H9 (cell line): ENCODE results near the gene TAS2R3. TPM values are rescaled to one million over a fixed set of nuclear protein-coding genes. Genes with fewer than 3 reads are reported as not detected.

Experiments used
- DNase-seq: peaks from one replicate; pipeline ENCODE4 v3.0.0-alpha.2; 2017
- H2AFZ ChIP-seq: one replicate; pipeline ENCODE4 v1.6.1; 2013; ENCODE audit warnings: mild to moderate bottlenecking, low read length, control low read depth, moderate library complexity
- H2AK5ac ChIP-seq: 2 replicates; pipeline ENCODE4 v1.6.1; 2013; ENCODE audit warnings: low read length, control low read depth, mixed read lengths; ENCODE audit not compliant: insufficient read length
- H2BK120ac ChIP-seq: one replicate; pipeline ENCODE4 v1.6.1; 2013; ENCODE audit warnings: low read depth, mild to moderate bottlenecking, low read length, control low read depth, inconsistent platforms; ENCODE audit not compliant: poor library complexity, severe bottlenecking
- H2BK12ac ChIP-seq: 2 replicates; pipeline ENCODE4 v1.6.1; 2013; ENCODE audit warnings: low read length, control low read depth, mixed read lengths, low read depth; ENCODE audit not compliant: insufficient read length
- H2BK15ac ChIP-seq: 2 replicates; pipeline ENCODE4 v1.6.1; 2013; ENCODE audit warnings: low read depth, low read length, control low read depth
- H2BK20ac ChIP-seq: one replicate; pipeline ENCODE4 v1.6.1; 2013; ENCODE audit warnings: low read depth, mild to moderate bottlenecking, low read length, control low read depth, inconsistent platforms; ENCODE audit not compliant: poor library complexity, severe bottlenecking
- H2BK5ac ChIP-seq: 2 replicates; pipeline ENCODE4 v1.6.1; 2013; ENCODE audit warnings: low read length, control low read depth, mixed read lengths; ENCODE audit not compliant: insufficient read length
- H3K14ac ChIP-seq: 2 replicates; pipeline ENCODE4 v1.6.1; 2013; ENCODE audit warnings: low read length, control low read depth; ENCODE audit not compliant: insufficient read depth
- H3K18ac ChIP-seq: 2 replicates; pipeline ENCODE4 v1.6.1; 2013; ENCODE audit warnings: low read depth, mild to moderate bottlenecking, mixed read lengths, low read length, control low read depth; ENCODE audit not compliant: insufficient read length
- H3K23ac ChIP-seq: 2 replicates; pipeline ENCODE4 v1.6.1; 2013; ENCODE audit warnings: low read length, control low read depth, mixed read lengths, low read depth; ENCODE audit not compliant: insufficient read length
- H3K23me2 ChIP-seq: 2 replicates; pipeline ENCODE4 v1.6.1; 2013; ENCODE audit warnings: low read depth, mild to moderate bottlenecking, mixed read lengths, low read length, control low read depth; ENCODE audit not compliant: insufficient read length, poor library complexity, severe bottlenecking
- H3K27ac ChIP-seq: 2 replicates; pipeline ENCODE4 v1.5.1; 2013; ENCODE audit warnings: low read length, control low read depth, mixed read lengths, low read depth; ENCODE audit not compliant: insufficient read length
- H3K27me3 ChIP-seq: 2 replicates; pipeline ENCODE4 v1.6.1; 2013; ENCODE audit warnings: low read length, control low read depth, inconsistent platforms; ENCODE audit not compliant: insufficient read depth
- H3K4ac ChIP-seq: 2 replicates; pipeline ENCODE4 v1.6.1; 2013; ENCODE audit warnings: low read depth, mild to moderate bottlenecking, control low read depth, inconsistent platforms, low read length, moderate library complexity
- H3K4me1 ChIP-seq: 2 replicates; pipeline ENCODE4 v1.6.1; 2013; ENCODE audit warnings: low read length, control low read depth, inconsistent platforms; ENCODE audit not compliant: insufficient read depth
- H3K4me2 ChIP-seq: 2 replicates; pipeline ENCODE4 v1.6.1; 2013; ENCODE audit warnings: low read length, control low read depth, mixed read lengths; ENCODE audit not compliant: insufficient read length, insufficient read depth
- H3K56ac ChIP-seq: 2 replicates; pipeline ENCODE4 v1.6.1; 2013; ENCODE audit warnings: low read depth, mild to moderate bottlenecking, mixed read lengths, low read length, control low read depth; ENCODE audit not compliant: insufficient read length
- H3K79me1 ChIP-seq: 2 replicates; pipeline ENCODE4 v1.6.1; 2013; ENCODE audit warnings: low read depth, mild to moderate bottlenecking, moderate library complexity, low read length, control low read depth, inconsistent platforms; ENCODE audit not compliant: insufficient read depth, poor library complexity, severe bottlenecking
- H3K79me2 ChIP-seq: 2 replicates; pipeline ENCODE4 v1.6.1; 2013; ENCODE audit warnings: low read length, control low read depth, inconsistent platforms; ENCODE audit not compliant: insufficient read depth
- H3K9ac ChIP-seq: 2 replicates; pipeline ENCODE4 v1.6.1; 2013; ENCODE audit warnings: low read length, control low read depth, mixed read lengths; ENCODE audit not compliant: insufficient read length; ENCODE audit errors: extremely low read depth
- H3K9me3 ChIP-seq: one replicate; pipeline ENCODE4 v1.6.1; 2013; ENCODE audit warnings: low read depth, low read length, inconsistent platforms; ENCODE audit not compliant: control insufficient read depth
- H3T11ph ChIP-seq: one replicate; pipeline ENCODE4 v1.6.1; 2013; ENCODE audit warnings: mild to moderate bottlenecking, low read length, control low read depth, inconsistent platforms
- H4K20me1 ChIP-seq: one replicate; pipeline ENCODE4 v1.6.1; 2013; ENCODE audit not compliant: control insufficient read depth, insufficient read length, insufficient read depth
- H4K5ac ChIP-seq: 2 replicates; pipeline ENCODE4 v1.6.1; 2013; ENCODE audit warnings: low read depth, mild to moderate bottlenecking, mixed read lengths, low read length, control low read depth; ENCODE audit not compliant: insufficient read length
- H4K8ac ChIP-seq: replicated peaks from 2 replicates; pipeline ENCODE4 v1.6.1; 2013; ENCODE audit warnings: low read length, control low read depth, mixed read lengths, low read depth; ENCODE audit not compliant: insufficient read length
- H4K91ac ChIP-seq: 2 replicates; pipeline ENCODE4 v1.6.1; 2013; ENCODE audit warnings: low read depth, mild to moderate bottlenecking, moderate library complexity, mixed read lengths, low read length, control low read depth; ENCODE audit not compliant: insufficient read length
- H3K27ac Mint-ChIP-seq, 3 experiments: 2 replicates in 2 of 3; 3 replicates in 1 of 3; pipeline ENCODE4 v1.8.0; 2020 to 2021; ENCODE audit warnings: mixed read lengths in 3 of 3, mild to moderate bottlenecking in 1 of 3, moderate library complexity in 1 of 3
- H3K27me3 Mint-ChIP-seq: 2 replicates; pipeline ENCODE4 v1.8.0; 2021; ENCODE audit warnings: low read depth, mild to moderate bottlenecking, moderate library complexity, mixed read lengths
- H3K36me3 Mint-ChIP-seq, 3 experiments: 2 replicates in 2 of 3; 3 replicates in 1 of 3; pipeline ENCODE4 v1.8.0; 2020 to 2021; ENCODE audit warnings: low read depth in 3 of 3, mixed read lengths in 3 of 3; ENCODE audit not compliant: insufficient read depth in 1 of 3
- H3K4me1 Mint-ChIP-seq, 2 experiments: 2 replicates each; pipeline ENCODE4 v1.8.0; 2020; ENCODE audit warnings: mixed read lengths in 2 of 2
- H3K4me3 Mint-ChIP-seq, 2 experiments: 2 replicates in 1 of 2; 3 replicates in 1 of 2; pipeline ENCODE4 v1.8.0; 2020 to 2021; ENCODE audit warnings: mild to moderate bottlenecking in 2 of 2, mixed read lengths in 2 of 2, moderate library complexity in 1 of 2
- H3K9me3 Mint-ChIP-seq, 2 experiments: 2 replicates in 1 of 2; 3 replicates in 1 of 2; pipeline ENCODE4 v1.8.0; 2020; ENCODE audit warnings: mild to moderate bottlenecking in 2 of 2, mixed read lengths in 2 of 2, moderate library complexity in 1 of 2
- WGBS: extraction: QIAGEN DNeasy Blood & Tissue Kit; methylation state at CpG from one replicate; pipeline ENCODE4 v1.1.7; 2013; ENCODE audit warnings: missing lambda C conversion rate, low lambda C conversion rate, mixed read lengths; ENCODE audit not compliant: insufficient read length; ENCODE audit errors: extremely low coverage; 5-methylcytosine and 5-hydroxymethylcytosine counted together
- total RNA-seq: library from RNA; stranded (reverse); gene quantifications from 2 replicates; pipeline ENCODE4 v1.2.1, GENCODE V29; 2021
- TF ChIP-seq, protein P1 (sequence below): fragments of 200-600 bp; sonication (generic); conservative IDR thresholded peaks from 3 replicates; pipeline ENCODE4 v1.8.0; 2021; ENCODE audit warnings: antibody characterized with exemption, mild to moderate bottlenecking

The TAS2R3 gene
- total RNA-seq, 1 experiment from 2014 or later, result 1.2 TPM

DNA sequence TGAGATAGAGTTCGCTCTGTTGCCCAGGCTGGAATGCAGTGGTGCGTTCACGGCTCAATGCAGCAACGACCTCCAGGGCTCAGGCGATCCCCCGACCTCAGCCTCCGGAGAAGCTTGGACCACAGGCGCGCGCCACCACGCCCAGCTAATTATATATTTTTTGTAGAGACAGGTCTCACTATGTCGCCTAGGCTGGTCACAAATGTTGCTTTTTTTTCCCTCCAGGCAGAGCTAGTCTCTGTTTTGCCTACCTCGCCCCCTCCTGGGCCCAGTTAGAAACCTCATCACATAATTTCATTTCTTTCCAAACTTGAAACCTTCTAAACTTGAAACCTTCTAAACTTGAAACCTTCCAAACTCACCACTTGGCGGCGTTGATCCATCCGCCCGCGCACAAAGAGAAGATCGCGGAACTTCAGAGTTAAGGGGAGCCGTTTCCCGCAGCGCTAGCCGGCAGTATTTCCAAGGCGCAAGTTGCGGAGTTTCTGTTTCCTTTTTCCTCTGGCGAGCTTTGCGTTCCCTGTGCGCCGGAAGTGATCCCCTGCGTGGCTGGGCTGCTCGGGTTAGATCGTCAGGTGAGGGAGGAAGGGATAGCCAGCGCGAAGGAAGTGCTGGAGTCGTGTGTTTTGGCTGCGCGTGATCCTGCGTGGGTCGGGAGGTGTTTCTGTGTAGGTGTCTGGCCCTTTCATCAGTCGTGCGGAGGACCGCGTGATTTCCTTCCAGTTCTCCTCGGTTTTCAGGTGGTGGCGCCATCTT, 25.9 kb upstream of the TAS2R3 start, which contains the start of gene SSBP1:
TSS of gene SSBP1 (plus strand) at position 523 of the 756 bp plus-strand sequence. CDS start 809 bp downstream, outside the sequence.
- Histone ChIP-seq H3K9ac (peak within 1 kb of the TSS; percentile 98), H3K4ac (no peak within 1 kb of the TSS; the same call in 1 of the 2 replicates), H4K8ac (no peak within 1 kb of the TSS), H4K91ac (no peak within 1 kb of the TSS), H3K79me1 (peaks cover 8% of the 10 kb centered on the region), H3K56ac (no peak within 1 kb of the TSS), H3K27me3 (no peaks in the 10 kb centered on the region), H3K9me3 (no peaks in the 10 kb centered on the region), H2AK5ac (no peak within 1 kb of the TSS), H3K4me2 (peak within 1 kb of the TSS; percentile 84), H3T11ph (no peak within 1 kb of the TSS), H4K20me1 (no peaks in the 10 kb centered on the region), H3K18ac (peak within 1 kb of the TSS; percentile 92), H3K79me2 (peaks cover 16% of the 10 kb centered on the region), H2BK20ac (no peak within 1 kb of the TSS), H3K14ac (peak within 1 kb of the TSS; percentile 96), H2AFZ (peak within 1 kb of the TSS; percentile 71), H3K27ac (peak within 1 kb of the TSS; percentile 15), H2BK15ac (no peak within 1 kb of the TSS), H4K5ac (peak within 1 kb of the TSS; percentile 38), H3K23me2 (peaks cover 3% of the 10 kb centered on the region), H2BK5ac (peak within 1 kb of the TSS; percentile 20), H3K4me1 (peaks cover 3% of the 10 kb centered on the region; the same call in 1 of the 2 replicates), H3K23ac (no peak within 1 kb of the TSS), H2BK120ac (peak within 1 kb of the TSS; percentile 7), H2BK12ac (no peak within 1 kb of the TSS)
- TF ChIP-seq, protein P1, sequence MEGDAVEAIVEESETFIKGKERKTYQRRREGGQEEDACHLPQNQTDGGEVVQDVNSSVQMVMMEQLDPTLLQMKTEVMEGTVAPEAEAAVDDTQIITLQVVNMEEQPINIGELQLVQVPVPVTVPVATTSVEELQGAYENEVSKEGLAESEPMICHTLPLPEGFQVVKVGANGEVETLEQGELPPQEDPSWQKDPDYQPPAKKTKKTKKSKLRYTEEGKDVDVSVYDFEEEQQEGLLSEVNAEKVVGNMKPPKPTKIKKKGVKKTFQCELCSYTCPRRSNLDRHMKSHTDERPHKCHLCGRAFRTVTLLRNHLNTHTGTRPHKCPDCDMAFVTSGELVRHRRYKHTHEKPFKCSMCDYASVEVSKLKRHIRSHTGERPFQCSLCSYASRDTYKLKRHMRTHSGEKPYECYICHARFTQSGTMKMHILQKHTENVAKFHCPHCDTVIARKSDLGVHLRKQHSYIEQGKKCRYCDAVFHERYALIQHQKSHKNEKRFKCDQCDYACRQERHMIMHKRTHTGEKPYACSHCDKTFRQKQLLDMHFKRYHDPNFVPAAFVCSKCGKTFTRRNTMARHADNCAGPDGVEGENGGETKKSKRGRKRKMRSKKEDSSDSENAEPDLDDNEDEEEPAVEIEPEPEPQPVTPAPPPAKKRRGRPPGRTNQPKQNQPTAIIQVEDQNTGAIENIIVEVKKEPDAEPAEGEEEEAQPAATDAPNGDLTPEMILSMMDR, result peak; percentile 83
- peaks cover 13 to 23% of the 10 kb centered on the region in 2 experiments for H3K4me1 Mint-ChIP-seq
- H3K4me3 Mint-ChIP-seq, result peak within 1 kb of the TSS; percentile 96 to 99
- peaks cover 0 to 2% of the 10 kb centered on the region in 2 experiments; a peak in 1 of 5 replicates for H3K9me3 Mint-ChIP-seq
- DNase-seq, result peak; percentile 94
- peaks cover 27 to 39% (median 36%) of the 10 kb centered on the region in 3 experiments for H3K36me3 Mint-ChIP-seq
- H3K27me3 Mint-ChIP-seq, result no peaks in the 10 kb centered on the region
- WGBS, result no CpG with 5 or more reads among the region's 46 CpGs
- H3K27ac Mint-ChIP-seq, result peak within 1 kb of the TSS; percentile 99 to 100 (median 99)
